HCT116 (cell line): ENCODE measurements around the gene USP48.

Experiments used
- CEBPB ChIP-seq: IDR thresholded peaks from 2 replicates; pipeline ENCODE4 v1.6.1; 2012; ENCODE audit warnings: low read depth
- ELF1 ChIP-seq: IDR thresholded peaks from 2 replicates; pipeline ENCODE4 v1.6.1; 2012; ENCODE audit warnings: low read depth, borderline replicate concordance
- EZH2 ChIP-seq: fragments of 200-600 bp; sonication (generic); IDR thresholded peaks from 2 replicates; pipeline ENCODE4 v1.6.1; 2017; ENCODE audit warnings: antibody characterized with exemption, mixed run types
- EZH2phosphoT487 ChIP-seq: fragments of 200-600 bp; IDR thresholded peaks from 2 replicates; pipeline ENCODE4 v1.6.1; 2018; ENCODE audit warnings: antibody characterized with exemption, borderline replicate concordance
- JUND ChIP-seq: IDR thresholded peaks from 2 replicates; pipeline ENCODE4 v1.6.1; 2012
- POLR2A ChIP-seq: IDR thresholded peaks from 2 replicates; pipeline ENCODE4 v1.7.0; 2011; ENCODE audit warnings: borderline replicate concordance; ENCODE audit not compliant: insufficient read depth, insufficient read length; ENCODE audit errors: extremely low read depth
- RAD21 ChIP-seq: IDR thresholded peaks from 2 replicates; pipeline ENCODE4 v1.6.1; 2012; ENCODE audit warnings: low read depth, mild to moderate bottlenecking
- SRF ChIP-seq: IDR thresholded peaks from 2 replicates; pipeline ENCODE4 v1.6.1; 2012; ENCODE audit warnings: low read depth
- YY1 ChIP-seq: IDR thresholded peaks from 2 replicates; pipeline ENCODE4 v1.6.1; 2011; ENCODE audit warnings: low read length, low read depth, moderate library complexity, mild to moderate bottlenecking; ENCODE audit not compliant: insufficient replicate concordance; ENCODE audit errors: extremely low read depth
- TF ChIP-seq, protein P1 (sequence below): IDR thresholded peaks from 2 replicates; pipeline ENCODE4 v1.6.1; 2011; ENCODE audit warnings: mild to moderate bottlenecking, low read length, moderate library complexity; ENCODE audit not compliant: insufficient replicate concordance; ENCODE audit errors: extremely low read depth
- TF ChIP-seq, protein P2 (sequence below), 3 experiments: fragments of 200-600 bp in 1 of 3; sonication (generic) in 1 of 3; IDR thresholded peaks in 2 of 3; conservative IDR thresholded peaks in 1 of 3; 2 replicates each; pipeline ENCODE4 v1.5.1; 2012 to 2017; ENCODE audit warnings: low read depth in 2 of 3, low read length in 2 of 3, antibody characterized with exemption in 1 of 3, borderline replicate concordance in 1 of 3, control low read depth in 1 of 3, mild to moderate bottlenecking in 1 of 3, mixed read lengths in 1 of 3, mixed run types in 1 of 3, moderate library complexity in 1 of 3; ENCODE audit not compliant: insufficient read depth in 1 of 3

DNA sequence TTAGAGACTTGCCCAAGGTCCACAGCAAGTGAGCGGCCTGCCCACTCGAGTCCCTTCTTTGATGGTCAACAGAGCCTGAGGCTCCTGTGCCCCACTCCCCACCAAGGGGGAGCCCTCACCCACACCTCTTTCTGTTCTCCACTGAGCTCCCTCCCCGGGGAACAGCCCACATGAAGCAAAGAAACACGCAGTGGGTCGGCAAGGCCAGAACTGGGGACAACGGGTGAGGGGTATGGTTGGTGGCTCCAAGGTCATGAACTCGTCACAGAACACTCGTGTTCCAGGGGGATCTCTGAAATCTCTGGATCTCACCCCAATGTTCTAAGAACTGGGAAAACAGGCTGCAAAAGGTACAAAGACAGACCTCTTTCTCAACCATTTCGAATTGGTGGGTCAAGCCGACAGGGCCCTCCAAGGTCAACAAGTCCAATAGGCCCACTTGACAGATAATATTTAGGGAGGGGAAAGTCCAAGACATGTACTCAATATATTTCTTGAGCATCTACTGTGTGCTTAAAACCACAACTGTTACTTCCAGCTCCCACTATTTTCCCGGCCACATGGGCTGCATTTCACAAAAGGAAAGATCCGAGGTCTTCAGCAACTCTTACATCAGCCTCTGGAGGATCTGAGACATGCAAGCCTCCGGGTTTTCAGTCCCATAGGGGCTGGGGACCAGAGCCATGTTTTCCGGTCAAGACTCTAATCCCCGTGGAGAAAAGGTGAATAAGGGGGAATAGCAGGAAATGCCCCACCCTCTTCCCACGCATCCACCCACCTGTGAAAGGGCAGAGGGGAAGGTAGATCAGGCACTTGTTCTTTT, 112.7 kb downstream of the USP48 start:
- no peak for TF ChIP-seq ELF1
- TF ChIP-seq SRF: no peak
- TF ChIP-seq, protein P1, sequence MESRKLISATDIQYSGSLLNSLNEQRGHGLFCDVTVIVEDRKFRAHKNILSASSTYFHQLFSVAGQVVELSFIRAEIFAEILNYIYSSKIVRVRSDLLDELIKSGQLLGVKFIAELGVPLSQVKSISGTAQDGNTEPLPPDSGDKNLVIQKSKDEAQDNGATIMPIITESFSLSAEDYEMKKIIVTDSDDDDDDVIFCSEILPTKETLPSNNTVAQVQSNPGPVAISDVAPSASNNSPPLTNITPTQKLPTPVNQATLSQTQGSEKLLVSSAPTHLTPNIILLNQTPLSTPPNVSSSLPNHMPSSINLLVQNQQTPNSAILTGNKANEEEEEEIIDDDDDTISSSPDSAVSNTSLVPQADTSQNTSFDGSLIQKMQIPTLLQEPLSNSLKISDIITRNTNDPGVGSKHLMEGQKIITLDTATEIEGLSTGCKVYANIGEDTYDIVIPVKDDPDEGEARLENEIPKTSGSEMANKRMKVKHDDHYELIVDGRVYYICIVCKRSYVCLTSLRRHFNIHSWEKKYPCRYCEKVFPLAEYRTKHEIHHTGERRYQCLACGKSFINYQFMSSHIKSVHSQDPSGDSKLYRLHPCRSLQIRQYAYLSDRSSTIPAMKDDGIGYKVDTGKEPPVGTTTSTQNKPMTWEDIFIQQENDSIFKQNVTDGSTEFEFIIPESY: no peak
- TF ChIP-seq, protein P2, sequence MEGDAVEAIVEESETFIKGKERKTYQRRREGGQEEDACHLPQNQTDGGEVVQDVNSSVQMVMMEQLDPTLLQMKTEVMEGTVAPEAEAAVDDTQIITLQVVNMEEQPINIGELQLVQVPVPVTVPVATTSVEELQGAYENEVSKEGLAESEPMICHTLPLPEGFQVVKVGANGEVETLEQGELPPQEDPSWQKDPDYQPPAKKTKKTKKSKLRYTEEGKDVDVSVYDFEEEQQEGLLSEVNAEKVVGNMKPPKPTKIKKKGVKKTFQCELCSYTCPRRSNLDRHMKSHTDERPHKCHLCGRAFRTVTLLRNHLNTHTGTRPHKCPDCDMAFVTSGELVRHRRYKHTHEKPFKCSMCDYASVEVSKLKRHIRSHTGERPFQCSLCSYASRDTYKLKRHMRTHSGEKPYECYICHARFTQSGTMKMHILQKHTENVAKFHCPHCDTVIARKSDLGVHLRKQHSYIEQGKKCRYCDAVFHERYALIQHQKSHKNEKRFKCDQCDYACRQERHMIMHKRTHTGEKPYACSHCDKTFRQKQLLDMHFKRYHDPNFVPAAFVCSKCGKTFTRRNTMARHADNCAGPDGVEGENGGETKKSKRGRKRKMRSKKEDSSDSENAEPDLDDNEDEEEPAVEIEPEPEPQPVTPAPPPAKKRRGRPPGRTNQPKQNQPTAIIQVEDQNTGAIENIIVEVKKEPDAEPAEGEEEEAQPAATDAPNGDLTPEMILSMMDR (IDR thresholded peaks at IDR 0.05 in 2 of 3, conservative IDR thresholded peaks at IDR 0.05 in 1 of 3; ENCODE audit: borderline replicate concordance in 1 of 3, insufficient read depth in 1 of 3, low read depth in 2 of 3, low read length in 2 of 3): no peak
- no peak for TF ChIP-seq CEBPB
- no peak for TF ChIP-seq EZH2phosphoT487
- TF ChIP-seq RAD21: no peak
- no peak for TF ChIP-seq EZH2
- TF ChIP-seq JUND: no peak
- TF ChIP-seq YY1: no peak
- no peak for TF ChIP-seq POLR2A
